Brain microvascular endothelial cell (primary cell): ENCODE results near the gene TNPO3.

Experiments used
- DNase-seq: peaks from one replicate; pipeline ENCODE4 v3.0.0-alpha.2; 2020
- H3K27ac ChIP-seq: fragments of 250-450 bp; sonication (Bioruptor Pico); 2 replicates; pipeline ENCODE4 v1.5.1; 2020; ENCODE audit warnings: mild to moderate bottlenecking, moderate library complexity
- H3K27me3 ChIP-seq: fragments of 250-450 bp; sonication (Bioruptor Pico); replicated peaks from 2 replicates; pipeline ENCODE4 v1.5.1; 2020; ENCODE audit warnings: mild to moderate bottlenecking
- H3K36me3 ChIP-seq: fragments of 250-450 bp; sonication (Bioruptor Pico); replicated peaks from 2 replicates; pipeline ENCODE4 v1.5.1; 2020; ENCODE audit warnings: mild to moderate bottlenecking
- H3K4me3 ChIP-seq: 2 replicates; pipeline ENCODE4 v1.5.1; 2011; ENCODE audit warnings: low read depth, mild to moderate bottlenecking, control low read depth, low read length, moderate library complexity
- in situ Hi-C: cut with HindIII; loops from 2 replicates; pipeline ENCODE4 v1.10.0; 2017; ENCODE audit warnings: low sequenced_read_pairs, low pct_ligation_motif_present
- TF ChIP-seq, protein P1 (sequence below): IDR thresholded peaks from 2 replicates; pipeline ENCODE4 v1.5.1; 2011; ENCODE audit warnings: low read depth, mild to moderate bottlenecking, moderate library complexity, low read length, control low read depth, inconsistent platforms; ENCODE audit errors: missing control alignments

TNPO3 gene

DNA sequence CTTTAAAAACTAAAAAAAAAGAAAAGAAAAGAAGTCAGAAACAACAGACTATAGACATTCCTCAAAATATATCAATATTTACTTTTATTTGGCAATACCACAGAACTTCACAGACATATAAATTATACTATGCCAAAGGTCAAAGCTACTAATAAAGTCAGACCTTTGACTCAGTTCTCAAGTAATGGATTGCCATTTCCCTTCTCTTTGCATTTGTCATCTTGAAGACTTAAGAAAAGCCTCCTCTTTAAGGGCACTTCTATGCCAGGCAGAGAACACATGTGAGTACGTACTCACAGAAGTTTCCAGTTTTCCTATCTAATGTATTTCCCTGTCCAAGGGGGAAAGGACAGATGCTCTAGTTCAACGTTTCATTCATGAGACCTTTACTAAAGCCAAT, 37.6 kb downstream of the TNPO3 start:
- in situ Hi-C loops: no loop called here
- Histone ChIP-seq H3K36me3 (peaks cover 14% of the 10 kb centered on the region), H3K27me3 (no peaks in the 10 kb centered on the region), H3K4me3 (no peak overlapping the region), H3K27ac (no peak overlapping the region)
- TF ChIP-seq, protein P1, sequence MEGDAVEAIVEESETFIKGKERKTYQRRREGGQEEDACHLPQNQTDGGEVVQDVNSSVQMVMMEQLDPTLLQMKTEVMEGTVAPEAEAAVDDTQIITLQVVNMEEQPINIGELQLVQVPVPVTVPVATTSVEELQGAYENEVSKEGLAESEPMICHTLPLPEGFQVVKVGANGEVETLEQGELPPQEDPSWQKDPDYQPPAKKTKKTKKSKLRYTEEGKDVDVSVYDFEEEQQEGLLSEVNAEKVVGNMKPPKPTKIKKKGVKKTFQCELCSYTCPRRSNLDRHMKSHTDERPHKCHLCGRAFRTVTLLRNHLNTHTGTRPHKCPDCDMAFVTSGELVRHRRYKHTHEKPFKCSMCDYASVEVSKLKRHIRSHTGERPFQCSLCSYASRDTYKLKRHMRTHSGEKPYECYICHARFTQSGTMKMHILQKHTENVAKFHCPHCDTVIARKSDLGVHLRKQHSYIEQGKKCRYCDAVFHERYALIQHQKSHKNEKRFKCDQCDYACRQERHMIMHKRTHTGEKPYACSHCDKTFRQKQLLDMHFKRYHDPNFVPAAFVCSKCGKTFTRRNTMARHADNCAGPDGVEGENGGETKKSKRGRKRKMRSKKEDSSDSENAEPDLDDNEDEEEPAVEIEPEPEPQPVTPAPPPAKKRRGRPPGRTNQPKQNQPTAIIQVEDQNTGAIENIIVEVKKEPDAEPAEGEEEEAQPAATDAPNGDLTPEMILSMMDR: no peak
- no peak for DNase-seq

DNA sequence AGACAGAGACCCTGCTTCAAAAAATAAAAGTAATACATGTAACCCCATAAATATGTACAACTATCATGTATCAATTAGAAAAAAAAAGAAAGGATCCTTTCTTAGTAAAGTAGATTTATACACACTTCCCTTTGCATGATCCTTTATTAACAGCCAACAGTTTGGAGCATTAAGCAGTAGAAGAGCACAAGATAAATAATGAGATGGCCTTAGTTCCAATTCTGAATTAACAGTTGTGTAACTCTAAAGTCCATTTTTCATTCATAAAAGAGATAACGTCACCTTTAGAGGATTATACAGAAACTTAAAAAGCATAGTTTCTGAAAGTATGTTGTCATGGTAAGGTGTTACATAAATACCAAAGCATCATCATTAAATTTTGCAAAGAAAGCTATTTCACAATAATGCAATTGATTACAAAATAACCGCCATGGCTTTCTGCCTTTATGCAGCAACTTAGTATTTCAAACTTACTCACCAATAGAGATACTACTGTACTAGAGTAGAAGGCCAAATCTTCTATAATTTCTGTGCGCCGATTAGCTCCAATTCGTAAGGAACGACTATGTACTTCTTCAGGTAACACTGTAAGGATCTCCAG, 40.3 kb downstream of the TNPO3 start:
- TF ChIP-seq, protein P1: no peak
- Histone ChIP-seq H3K36me3 (peaks cover 14% of the 10 kb centered on the region), H3K4me3 (no peak overlapping the region), H3K27ac (no peak overlapping the region), H3K27me3 (no peaks in the 10 kb centered on the region)
- DNase-seq: no peak
- in situ Hi-C loops: no loop called here

DNA sequence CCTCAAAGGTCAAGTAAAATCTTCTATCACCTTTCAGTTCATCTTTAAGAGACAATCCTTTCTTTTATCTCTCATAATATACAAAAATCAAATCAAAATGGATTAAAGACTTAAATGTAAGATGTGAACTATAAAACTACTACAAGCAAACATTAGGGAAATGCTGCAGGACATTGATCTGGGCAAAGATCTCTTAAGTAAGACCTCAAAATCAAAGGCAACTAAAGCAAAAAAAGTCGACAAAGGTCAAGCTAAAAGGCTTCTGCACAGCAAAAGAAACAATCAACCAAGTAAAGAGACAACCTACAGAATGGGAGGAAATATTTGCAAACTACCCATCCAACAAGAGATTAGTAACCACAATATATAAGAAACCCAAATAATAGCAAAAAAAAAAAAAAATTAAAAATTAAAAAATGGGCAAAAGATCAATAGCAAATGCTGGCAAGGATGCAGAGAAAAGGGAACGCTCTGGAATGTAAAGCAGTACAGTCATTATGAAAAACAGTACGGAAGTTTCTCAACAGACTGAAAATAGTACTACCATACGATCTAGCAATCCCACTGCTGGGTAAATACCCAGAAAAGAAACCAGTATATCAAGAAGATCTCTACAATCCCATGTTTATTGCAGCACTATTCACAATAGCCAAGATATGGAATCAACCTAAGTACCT, 41.7 kb downstream of the TNPO3 start:
- no peak for DNase-seq
- in situ Hi-C loops: no loop called here
- Histone ChIP-seq H3K36me3 (peaks cover 14% of the 10 kb centered on the region), H3K27ac (no peak overlapping the region), H3K27me3 (no peaks in the 10 kb centered on the region), H3K4me3 (no peak overlapping the region)
- TF ChIP-seq, protein P1: no peak

DNA sequence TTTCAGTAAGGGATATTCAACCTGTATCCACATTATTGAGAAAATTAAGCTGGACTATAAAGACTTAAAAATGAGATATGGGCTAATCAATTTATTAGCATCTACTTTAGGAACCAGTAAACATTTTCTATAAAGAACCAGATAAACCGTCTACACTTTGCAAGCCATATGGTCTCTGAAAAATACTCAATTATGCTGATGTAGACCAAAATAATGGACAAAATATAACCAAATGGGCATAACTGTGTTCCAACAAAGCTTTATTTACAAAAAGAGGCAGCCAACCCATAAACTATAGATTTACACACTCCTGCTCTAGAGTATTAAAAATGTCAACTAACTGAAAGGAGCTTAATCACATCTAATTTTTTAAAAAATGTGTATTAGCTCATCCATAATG, 42.3 kb downstream of the TNPO3 start:
- Histone ChIP-seq H3K27me3 (no peaks in the 10 kb centered on the region), H3K27ac (no peak overlapping the region), H3K36me3 (peaks cover 14% of the 10 kb centered on the region), H3K4me3 (no peak overlapping the region)
- TF ChIP-seq, protein P1: no peak
- in situ Hi-C loops: no loop called here
- no peak for DNase-seq

DNA sequence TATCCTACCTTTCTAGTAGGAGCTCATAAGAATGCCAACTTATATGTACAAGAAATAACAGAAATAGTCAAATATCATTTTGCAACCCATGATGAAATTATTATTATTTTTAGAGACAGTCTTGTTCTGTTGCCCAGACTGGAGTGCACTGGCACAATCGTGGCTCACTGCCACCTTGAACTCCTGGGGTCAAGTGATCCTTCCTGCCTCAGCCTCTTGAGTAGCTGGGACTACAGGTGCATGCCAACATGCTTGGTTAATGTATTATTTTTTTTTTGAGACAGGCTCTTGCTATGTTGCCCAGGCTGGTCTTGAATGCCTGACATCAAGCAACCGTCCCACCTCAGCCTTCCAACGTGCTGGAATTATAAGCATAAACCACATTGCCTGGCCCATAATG, 44.8 kb downstream of the TNPO3 start:
- no peak for DNase-seq
- peaks cover 13% of the 10 kb centered on the region for H3K36me3 ChIP-seq
- H3K27ac ChIP-seq: no peak overlapping the region

More for the DNA sequence above, 44.8 kb downstream of the TNPO3 start:
- Histone ChIP-seq H3K4me3 (no peak overlapping the region), H3K27me3 (no peaks in the 10 kb centered on the region)
- in situ Hi-C loops: no loop called here
- TF ChIP-seq, protein P1: no peak
